ENCODE results near the gene KLF6. TPM values are rescaled to one million over a fixed set of nuclear protein-coding genes. Genes with fewer than 3 reads are reported as not detected.

Gene KLF6
- total and polyA plus RNA-seq, 2 experiments from 2014 or later = 19.6 to 35.4 TPM

- Histone ChIP-seq H3K27me3 (ENCODE audit: insufficient read depth) (no peaks in the 10 kb centered on the region), H3K79me2 (replicated peaks; ENCODE audit: insufficient read depth) (no peaks in the 10 kb centered on the region), H3K27ac (ENCODE audit: low read depth) (no peak overlapping the region), H3F3A (replicated peaks; ENCODE audit: low read depth) (no peaks in the 10 kb centered on the region), H3K9me2 (ENCODE audit: insufficient read depth) (peaks cover 6% of the 10 kb centered on the region; the same call in 1 of the 2 replicates), H3K4me2 (no peak overlapping the region), H3K36me3 (ENCODE audit: insufficient read depth) (no peaks in the 10 kb centered on the region), H3K4me3 (no peak overlapping the region), H4K20me1 (replicated peaks; ENCODE audit: insufficient read depth) (no peaks in the 10 kb centered on the region), H3K4me1 (ENCODE audit: insufficient read depth) (peaks cover 10% of the 10 kb centered on the region), H2AFZ (no peak overlapping the region)
- peaks cover 24% of the 10 kb centered on the region for H3K4me1 Mint-ChIP-seq
- no peaks in the 10 kb centered on the region for H3K27me3 Mint-ChIP-seq (ENCODE audit: insufficient read depth, low read depth, poor library complexity)
- no peaks in the 10 kb centered on the region; the same call in 2 of the 3 replicates for H3K9me3 Mint-ChIP-seq
- no peaks in the 10 kb centered on the region for H3K36me3 Mint-ChIP-seq (ENCODE audit: low read depth)
- no peak overlapping the region for H3K4me3 Mint-ChIP-seq
- TF ChIP-seq STAT1 (IDR thresholded peaks at IDR 0.05; ENCODE audit: unreplicated experiment) (no peak), REST (IDR thresholded peaks at IDR 0.05; ENCODE audit: unreplicated experiment) (no peak), ZNF462 (CRISPR knock-in tag; IDR thresholded peaks at IDR 0.05) (no peak), ZNF114 (CRISPR knock-in tag; IDR thresholded peaks at IDR 0.05) (no peak), CREB1 (CRISPR knock-in tag; IDR thresholded peaks at IDR 0.05; ENCODE audit: low read depth) (no peak), EZH2phosphoT487 (IDR thresholded peaks at IDR 0.05; ENCODE audit: unreplicated experiment) (no peak)
- TF ChIP-seq, protein P1, sequence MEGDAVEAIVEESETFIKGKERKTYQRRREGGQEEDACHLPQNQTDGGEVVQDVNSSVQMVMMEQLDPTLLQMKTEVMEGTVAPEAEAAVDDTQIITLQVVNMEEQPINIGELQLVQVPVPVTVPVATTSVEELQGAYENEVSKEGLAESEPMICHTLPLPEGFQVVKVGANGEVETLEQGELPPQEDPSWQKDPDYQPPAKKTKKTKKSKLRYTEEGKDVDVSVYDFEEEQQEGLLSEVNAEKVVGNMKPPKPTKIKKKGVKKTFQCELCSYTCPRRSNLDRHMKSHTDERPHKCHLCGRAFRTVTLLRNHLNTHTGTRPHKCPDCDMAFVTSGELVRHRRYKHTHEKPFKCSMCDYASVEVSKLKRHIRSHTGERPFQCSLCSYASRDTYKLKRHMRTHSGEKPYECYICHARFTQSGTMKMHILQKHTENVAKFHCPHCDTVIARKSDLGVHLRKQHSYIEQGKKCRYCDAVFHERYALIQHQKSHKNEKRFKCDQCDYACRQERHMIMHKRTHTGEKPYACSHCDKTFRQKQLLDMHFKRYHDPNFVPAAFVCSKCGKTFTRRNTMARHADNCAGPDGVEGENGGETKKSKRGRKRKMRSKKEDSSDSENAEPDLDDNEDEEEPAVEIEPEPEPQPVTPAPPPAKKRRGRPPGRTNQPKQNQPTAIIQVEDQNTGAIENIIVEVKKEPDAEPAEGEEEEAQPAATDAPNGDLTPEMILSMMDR (conservative IDR thresholded peaks at IDR 0.05; ENCODE audit: low read depth in 2 of 2) = no peak
- TF ChIP-seq, protein P2, sequence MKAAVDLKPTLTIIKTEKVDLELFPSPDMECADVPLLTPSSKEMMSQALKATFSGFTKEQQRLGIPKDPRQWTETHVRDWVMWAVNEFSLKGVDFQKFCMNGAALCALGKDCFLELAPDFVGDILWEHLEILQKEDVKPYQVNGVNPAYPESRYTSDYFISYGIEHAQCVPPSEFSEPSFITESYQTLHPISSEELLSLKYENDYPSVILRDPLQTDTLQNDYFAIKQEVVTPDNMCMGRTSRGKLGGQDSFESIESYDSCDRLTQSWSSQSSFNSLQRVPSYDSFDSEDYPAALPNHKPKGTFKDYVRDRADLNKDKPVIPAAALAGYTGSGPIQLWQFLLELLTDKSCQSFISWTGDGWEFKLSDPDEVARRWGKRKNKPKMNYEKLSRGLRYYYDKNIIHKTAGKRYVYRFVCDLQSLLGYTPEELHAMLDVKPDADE (IDR thresholded peaks at IDR 0.05) = no peak
- ATAC-seq (no peak), DNase-seq (ENCODE audit: low spot score) (no peak)
- no peak overlapping the region for H3K27ac Mint-ChIP-seq
Measured at GRCh38 chr10:3801558-3802192, 16.7 kb upstream of the KLF6 start.
